Activated naive CD4-positive, alpha-beta T cell treated with anti-CD3 and anti-CD28 coated beads for 36 hours (primary cell): Measurements from ENCODE around the gene SPSB4. TPM values are rescaled to one million over a fixed set of nuclear protein-coding genes. Genes with fewer than 3 reads are reported as not detected.
"Not testable (repeated sequence)": the region's sequence is repeated elsewhere in the genome, so short reads cannot be mapped to it uniquely, and the experiment has no call there.

Experiments
- CTCF ChIA-PET: fragments of 350-600 bp; sonication (Branson Sonifier 250); formaldehyde crosslinking; loops from one replicate; lab custom pipeline; 2021; ENCODE audit warnings: antibody characterized with exemption; lab: Charles Lee
- DNase-seq: peaks from one replicate; pipeline ENCODE4 v3.0.0-alpha.2; 2020
- H3K27ac Mint-ChIP-seq: one replicate; pipeline ENCODE4 v1.8.0; 2021; ENCODE audit warnings: mild to moderate bottlenecking, mixed read lengths
- H3K27me3 Mint-ChIP-seq: one replicate; pipeline ENCODE4 v1.8.0; 2021; ENCODE audit warnings: low read depth, mixed read lengths
- H3K36me3 Mint-ChIP-seq: one replicate; pipeline ENCODE4 v1.8.0; 2021; ENCODE audit warnings: low read depth, mixed read lengths
- H3K4me1 Mint-ChIP-seq: one replicate; pipeline ENCODE4 v1.8.0; 2021; ENCODE audit warnings: low read depth, mixed read lengths
- H3K4me3 Mint-ChIP-seq: one replicate; pipeline ENCODE4 v1.8.0; 2021; ENCODE audit warnings: mild to moderate bottlenecking, moderate library complexity, mixed read lengths
- H3K9me3 Mint-ChIP-seq: one replicate; pipeline ENCODE4 v1.8.0; 2021; ENCODE audit warnings: mixed read lengths
- intact Hi-C: fragments of 100-400 bp; cut with micrococcal nuclease; formaldehyde crosslinking; loops from one replicate; pipeline ENCODE4 v1.15.1; 2023
- total RNA-seq, 2 experiments: library from RNA; stranded (reverse); gene quantifications; one replicate each; pipeline ENCODE4 v1.2.3, GENCODE V29; 2021

Gene SPSB4
- total RNA-seq, 2 experiments from 2014 or later, result not detected

GRCh38 chr3:141104151-141104821, 53.1 kb downstream of the SPSB4 start:
- H3K9me3 Mint-ChIP-seq, result no peaks in the 10 kb centered on the region

DNA sequence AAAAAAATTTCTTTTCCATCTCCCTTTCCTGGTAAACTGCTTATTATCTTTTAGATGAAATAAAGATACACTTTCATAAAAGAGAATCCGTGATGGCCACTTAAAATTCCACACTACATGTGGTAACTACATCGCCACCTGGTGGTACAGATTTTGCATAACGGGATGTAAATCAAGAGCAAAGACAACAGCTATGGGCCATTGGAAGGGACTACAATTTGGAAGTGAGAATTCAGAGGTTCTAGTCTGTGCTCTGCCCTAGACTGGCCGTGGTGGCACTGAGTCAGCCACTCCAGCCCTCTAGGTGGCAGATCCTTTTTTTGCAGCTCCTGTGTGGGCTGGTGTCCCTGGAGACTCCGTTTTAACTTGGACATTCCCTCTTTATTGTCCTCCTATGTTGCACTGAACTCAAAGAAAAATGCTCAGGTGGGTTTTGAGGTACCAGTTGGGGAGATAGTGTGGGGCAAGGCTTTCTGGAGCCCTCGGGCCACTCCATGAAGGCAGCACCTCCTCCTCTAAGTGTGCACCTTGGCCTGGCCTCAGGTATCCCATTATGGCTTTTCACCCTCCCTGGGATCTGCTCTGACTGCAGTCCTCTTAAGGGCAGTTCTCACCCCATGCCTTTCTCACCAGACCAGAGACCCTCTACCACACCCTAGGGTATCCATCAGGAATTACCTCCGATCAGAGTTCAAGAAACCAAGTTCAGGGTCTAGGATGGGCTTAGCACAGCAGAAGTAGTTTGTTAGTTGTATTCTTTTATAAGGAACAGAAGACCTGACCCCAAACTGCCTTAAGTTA, 54.9 kb downstream of the SPSB4 start:
- H3K4me1 Mint-ChIP-seq, result no peaks in the 10 kb centered on the region
- intact Hi-C loops, result loop anchor here (1.0 kb wide), 5 partner anchors 56 to 208 kb away; no protein-coding TSS in a partner anchor
- no peak overlapping the region for H3K4me3 Mint-ChIP-seq
- H3K36me3 Mint-ChIP-seq, result no peaks in the 10 kb centered on the region
- H3K9me3 Mint-ChIP-seq, result no peaks in the 10 kb centered on the region
- H3K27me3 Mint-ChIP-seq, result no peaks in the 10 kb centered on the region
- CTCF ChIA-PET, result interaction anchor here (0.6 to 2.1 kb wide), 17 partner anchors 9 to 209 kb away, joined by 3 to 17 read pairs (median 4); partner anchors contain the start of gene SPSB4
- DNase-seq, result peak; percentile 84
- H3K27ac Mint-ChIP-seq, result no peak overlapping the region

More at GRCh38 chr3:141104151-141104821, 53.1 kb downstream of the SPSB4 start:
- CTCF ChIA-PET, result interaction anchor here (1.0 to 2.2 kb wide), 3 partner anchors 18 to 104 kb away, joined by 3 to 7 read pairs (median 3); no protein-coding TSS in a partner anchor
- H3K4me3 Mint-ChIP-seq, result no peak overlapping the region
- H3K27me3 Mint-ChIP-seq, result no peaks in the 10 kb centered on the region
- intact Hi-C loops, result no loop called here
- H3K36me3 Mint-ChIP-seq, result no peaks in the 10 kb centered on the region
- H3K27ac Mint-ChIP-seq, result no peak overlapping the region
- H3K4me1 Mint-ChIP-seq, result no peaks in the 10 kb centered on the region
- no peak for DNase-seq

DNA sequence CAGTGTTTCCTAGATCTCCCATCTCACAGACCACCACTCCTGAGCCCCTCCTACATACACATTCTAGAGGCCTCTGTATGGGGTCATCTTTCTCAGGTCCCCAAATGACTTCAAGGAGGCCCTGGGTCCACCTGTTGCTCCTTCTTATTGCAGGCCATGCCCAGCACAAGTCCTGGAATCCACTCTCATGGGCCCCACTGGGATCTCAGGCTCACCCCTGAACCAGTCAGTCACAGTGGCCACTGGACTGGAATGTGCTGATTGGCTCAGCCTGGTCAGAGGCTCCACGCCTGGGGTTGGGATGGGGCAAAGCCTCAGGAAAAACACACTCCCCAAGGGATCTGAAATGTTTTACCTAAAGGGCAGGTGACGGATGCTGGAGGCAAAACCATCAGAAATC, 55.7 kb downstream of the SPSB4 start:
- no peak overlapping the region for H3K27ac Mint-ChIP-seq
- CTCF ChIA-PET, result interaction anchor here (1.4 to 2.1 kb wide), 4 partner anchors 9 to 210 kb away, joined by 3 to 14 read pairs (median 6); partner anchors contain the start of gene SPSB4
- DNase-seq, result no peak
- H3K27me3 Mint-ChIP-seq, result no peaks in the 10 kb centered on the region
- no peak overlapping the region for H3K4me3 Mint-ChIP-seq
- intact Hi-C loops, result no loop called here
- no peaks in the 10 kb centered on the region for H3K4me1 Mint-ChIP-seq
- no peaks in the 10 kb centered on the region for H3K36me3 Mint-ChIP-seq
- no peaks in the 10 kb centered on the region for H3K9me3 Mint-ChIP-seq

- Mint-ChIP-seq H3K27ac (no peak overlapping the region), H3K4me3 (no peak overlapping the region), H3K36me3 (no peaks in the 10 kb centered on the region), H3K4me1 (no peaks in the 10 kb centered on the region), H3K9me3 (no peaks in the 10 kb centered on the region), H3K27me3 (no peaks in the 10 kb centered on the region)
- intact Hi-C loops, result no loop called here
- CTCF ChIA-PET, result no interaction called here
- no peak for DNase-seq
Measured at GRCh38 chr3:141108039-141108438, 56.9 kb downstream of the SPSB4 start.

- Mint-ChIP-seq H3K27me3 (no peaks in the 10 kb centered on the region), H3K36me3 (no peaks in the 10 kb centered on the region), H3K9me3 (no peaks in the 10 kb centered on the region), H3K4me3 (no peak overlapping the region), H3K27ac (no peak overlapping the region), H3K4me1 (no peaks in the 10 kb centered on the region)
- intact Hi-C loops, result no loop called here
- no peak for DNase-seq
- CTCF ChIA-PET, result no interaction called here
Measured at GRCh38 chr3:141109751-141110150, 58.6 kb downstream of the SPSB4 start.

DNA sequence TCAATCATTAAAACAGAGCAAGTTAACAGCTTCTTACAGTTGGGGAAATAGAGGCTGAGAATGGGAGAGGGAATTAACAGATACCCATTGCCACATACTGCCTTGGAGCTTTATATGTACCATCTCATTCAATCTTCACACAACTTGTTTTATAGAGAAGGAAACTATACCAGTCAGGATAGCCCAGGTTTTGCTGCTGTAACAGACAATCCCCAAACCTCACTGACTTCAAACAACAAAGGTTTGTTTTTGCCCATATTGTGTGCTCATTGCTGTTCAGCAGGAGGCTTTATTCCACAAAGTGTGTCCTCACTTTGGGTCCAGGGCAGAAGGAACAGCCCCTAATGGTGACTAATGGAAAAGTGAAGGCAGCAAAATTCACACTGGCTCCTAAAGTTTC, 59.2 kb downstream of the SPSB4 start:
- no peaks in the 10 kb centered on the region for H3K36me3 Mint-ChIP-seq
- no peaks in the 10 kb centered on the region for H3K27me3 Mint-ChIP-seq
- intact Hi-C loops, result no loop called here
- H3K27ac Mint-ChIP-seq, result no peak overlapping the region
- no peak for DNase-seq
- H3K4me3 Mint-ChIP-seq, result no peak overlapping the region
- H3K9me3 Mint-ChIP-seq, result no peaks in the 10 kb centered on the region
- CTCF ChIA-PET, result no interaction called here
- H3K4me1 Mint-ChIP-seq, result no peaks in the 10 kb centered on the region

- Mint-ChIP-seq H3K27ac (no peak overlapping the region), H3K4me1 (no peaks in the 10 kb centered on the region), H3K9me3 (no peaks in the 10 kb centered on the region), H3K36me3 (no peaks in the 10 kb centered on the region), H3K27me3 (no peaks in the 10 kb centered on the region), H3K4me3 (no peak overlapping the region)
- intact Hi-C loops, result no loop called here
- CTCF ChIA-PET, result no interaction called here
- DNase-seq, result no peak
Measured at GRCh38 chr3:141111364-141112155, 60.4 kb downstream of the SPSB4 start.

DNA sequence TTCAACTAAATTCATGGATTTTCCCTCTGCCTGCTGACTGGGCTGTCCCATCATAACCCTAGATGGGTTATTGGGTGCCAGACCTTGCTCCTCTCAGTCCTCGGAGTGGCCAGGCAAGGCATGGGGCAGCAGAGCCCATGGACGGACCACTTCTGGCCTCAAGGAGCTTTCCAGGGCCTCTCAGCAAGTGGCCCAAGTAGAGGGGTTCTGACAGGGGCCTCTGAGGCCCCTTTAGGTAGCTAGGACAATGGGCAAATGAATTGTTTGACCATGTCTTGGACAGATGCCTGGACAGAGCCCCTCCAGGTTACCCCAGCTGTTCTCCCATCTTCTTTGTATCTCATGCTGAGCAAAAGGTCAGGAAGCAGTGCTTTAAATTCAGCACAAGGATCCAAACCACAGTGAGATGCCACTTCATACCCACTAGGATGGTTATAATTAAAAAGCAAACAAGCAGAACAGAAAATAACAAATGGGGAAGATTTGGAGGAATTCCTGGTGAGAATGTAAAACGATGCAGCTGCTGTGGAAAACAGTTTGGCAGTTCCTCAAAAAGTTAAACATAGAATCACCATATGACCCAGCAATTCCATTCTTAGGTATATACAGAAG, 61.6 kb downstream of the SPSB4 start:
- no peaks in the 10 kb centered on the region for H3K27me3 Mint-ChIP-seq

GRCh38 chr3:141113680-141114079, 62.5 kb downstream of the SPSB4 start:
- intact Hi-C loops, H3K9me3 Mint-ChIP-seq, H3K4me1 Mint-ChIP-seq, H3K36me3 Mint-ChIP-seq, H3K27me3 Mint-ChIP-seq, H3K4me3 Mint-ChIP-seq, DNase-seq, H3K27ac Mint-ChIP-seq: not testable (repeated sequence)
- CTCF ChIA-PET, result interaction anchor here (0.9 kb wide), 1 partner anchor 114 kb away, joined by 3 read pairs; no protein-coding TSS in a partner anchor

More for the DNA sequence above, 61.6 kb downstream of the SPSB4 start:
- H3K27ac Mint-ChIP-seq, result no peak overlapping the region
- no peaks in the 10 kb centered on the region for H3K36me3 Mint-ChIP-seq
- intact Hi-C loops, result no loop called here
- CTCF ChIA-PET, result no interaction called here
- no peaks in the 10 kb centered on the region for H3K4me1 Mint-ChIP-seq
- no peak for DNase-seq
- no peaks in the 10 kb centered on the region for H3K9me3 Mint-ChIP-seq
- H3K4me3 Mint-ChIP-seq, result no peak overlapping the region

DNA sequence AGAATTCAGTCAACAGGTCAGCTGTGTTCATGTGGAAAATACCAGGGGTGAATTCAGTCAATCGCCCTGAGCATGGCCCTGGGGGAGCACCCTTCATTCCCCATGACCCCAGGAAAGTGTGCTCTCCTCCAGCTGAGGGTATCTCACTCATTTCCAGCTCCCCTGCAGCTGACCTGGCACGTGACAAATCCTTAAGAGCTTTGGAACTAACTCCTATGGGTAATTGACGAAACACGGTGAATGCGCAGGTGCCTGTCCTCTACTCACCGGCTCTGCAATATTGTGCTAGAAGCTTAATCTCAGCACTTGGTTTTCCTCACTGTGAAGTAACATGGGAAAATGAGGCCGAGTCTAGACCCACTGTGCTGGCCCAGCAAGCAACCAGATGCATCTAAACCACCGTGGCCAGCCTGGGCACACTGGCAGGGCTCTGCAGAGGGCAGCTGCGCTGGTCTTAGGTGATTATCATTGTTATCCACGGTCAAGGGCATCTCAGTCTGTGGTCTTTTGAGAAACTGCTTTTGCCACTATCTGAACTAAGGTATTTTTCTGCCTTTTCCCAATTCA, 63.1 kb downstream of the SPSB4 start:
- intact Hi-C loops, result no loop called here
- Mint-ChIP-seq H3K9me3 (no peaks in the 10 kb centered on the region), H3K4me1 (no peaks in the 10 kb centered on the region), H3K36me3 (no peaks in the 10 kb centered on the region), H3K27me3 (no peaks in the 10 kb centered on the region), H3K27ac (no peak overlapping the region), H3K4me3 (no peak overlapping the region)
- CTCF ChIA-PET, result interaction anchor here (0.7 to 0.9 kb wide), 3 partner anchors 13 to 115 kb away, joined by 3 read pairs; no protein-coding TSS in a partner anchor
- DNase-seq, result no peak

GRCh38 chr3:141114816-141115460, 63.8 kb downstream of the SPSB4 start:
- H3K4me1 Mint-ChIP-seq, result no peaks in the 10 kb centered on the region
- no peaks in the 10 kb centered on the region for H3K27me3 Mint-ChIP-seq
- no peak overlapping the region for H3K27ac Mint-ChIP-seq
- no peak overlapping the region for H3K4me3 Mint-ChIP-seq
- H3K9me3 Mint-ChIP-seq, result no peaks in the 10 kb centered on the region
- H3K36me3 Mint-ChIP-seq, result no peaks in the 10 kb centered on the region
- intact Hi-C loops, result no loop called here
- CTCF ChIA-PET, result interaction anchor here (0.7 to 2.4 kb wide), 5 partner anchors 9 to 77 kb away, joined by 3 to 14 read pairs (median 3); no protein-coding TSS in a partner anchor
- DNase-seq, result no peak
